RWPE2 (cell line): Measurements from ENCODE around the gene COL27A1.
A peak's percentile ranks its signal among the peaks of the same experiment; 100 is the strongest.

ENCODE experiments used
- ATAC-seq: fragments of 200-7000 bp; cut with Tn5 transposase; 3 replicates; pipeline ENCODE4 v1.9.1; 2021; ENCODE audit warnings: low read depth
- DNase-seq: peaks from one replicate; pipeline ENCODE4 v3.0.0-alpha.2; 2020; ENCODE audit warnings: low spot score
- H3K27ac ChIP-seq: fragments of 450-650 bp; 2 replicates; pipeline ENCODE4 v1.5.1; 2017; ENCODE audit warnings: mild to moderate bottlenecking; ENCODE audit not compliant: poor library complexity, severe bottlenecking
- H3K27me3 ChIP-seq: fragments of 250-450 bp; sonication (Bioruptor Pico); 2 replicates; pipeline ENCODE4 v1.5.1; 2021; ENCODE audit warnings: mild to moderate bottlenecking, moderate library complexity; ENCODE audit not compliant: insufficient read depth, poor library complexity, severe bottlenecking
- H3K36me3 ChIP-seq: fragments of 250-450 bp; sonication (Bioruptor Pico); 2 replicates; pipeline ENCODE4 v1.5.1; 2020; ENCODE audit warnings: low read depth, mild to moderate bottlenecking, moderate library complexity
- H3K4me1 ChIP-seq: fragments of 250-450 bp; sonication (Bioruptor Pico); 2 replicates; pipeline ENCODE4 v1.5.1; 2021; ENCODE audit warnings: mild to moderate bottlenecking, moderate library complexity; ENCODE audit not compliant: insufficient read depth, poor library complexity, severe bottlenecking
- H3K4me3 ChIP-seq: fragments of 250-450 bp; sonication (Bioruptor Pico); 2 replicates; pipeline ENCODE4 v1.5.1; 2021; ENCODE audit warnings: mild to moderate bottlenecking, moderate library complexity; ENCODE audit not compliant: severe bottlenecking
- H3K9me3 ChIP-seq: fragments of 250-450 bp; sonication (Bioruptor Pico); 2 replicates; pipeline ENCODE4 v1.5.1; 2021; ENCODE audit warnings: mild to moderate bottlenecking, moderate library complexity; ENCODE audit not compliant: severe bottlenecking
- CTCF ChIP-seq: fragments of 450-650 bp; IDR thresholded peaks from one replicate; pipeline ENCODE4 v1.5.1; 2017; ENCODE audit warnings: mild to moderate bottlenecking, moderate library complexity; ENCODE audit not compliant: poor library complexity, severe bottlenecking

The COL27A1 gene

GRCh38 chr9:114287763-114288192 is 132.4 kb downstream of the COL27A1 start:
- Histone ChIP-seq H3K4me3 (no peak overlapping the region), H3K4me1 (peaks cover 28% of the 10 kb centered on the region), H3K27me3 (no peaks in the 10 kb centered on the region), H3K27ac (peak overlapping the region; percentile 56), H3K36me3 (peaks cover 15% of the 10 kb centered on the region), H3K9me3 (no peaks in the 10 kb centered on the region)
- DNase-seq (peak; percentile 49), ATAC-seq (no peak)
- no peak for TF ChIP-seq CTCF

GRCh38 chr9:114288193-114289091 is 133.1 kb downstream of the COL27A1 start:
- Histone ChIP-seq H3K4me3 (no peak overlapping the region), H3K27ac (peak overlapping the region; percentile 56), H3K27me3 (no peaks in the 10 kb centered on the region), H3K4me1 (peaks cover 22% of the 10 kb centered on the region), H3K36me3 (peaks cover 22% of the 10 kb centered on the region), H3K9me3 (no peaks in the 10 kb centered on the region)
- peak; percentile 78 for ATAC-seq
- peak; percentile 14 for TF ChIP-seq CTCF
- peak; percentile 69 for DNase-seq

- no peak for TF ChIP-seq CTCF
- Histone ChIP-seq H3K9me3 (no peaks in the 10 kb centered on the region), H3K27ac (peak overlapping the region; percentile 56), H3K4me3 (no peak overlapping the region), H3K36me3 (peaks cover 26% of the 10 kb centered on the region), H3K27me3 (no peaks in the 10 kb centered on the region), H3K4me1 (peaks cover 22% of the 10 kb centered on the region)
- DNase-seq: peak; percentile 55
- ATAC-seq: no peak
Measured at GRCh38 chr9:114289106-114289505, 133.8 kb downstream of the COL27A1 start.

- Histone ChIP-seq H3K4me3 (no peak overlapping the region), H3K9me3 (peaks cover under 1% of the 10 kb centered on the region), H3K36me3 (peaks cover 33% of the 10 kb centered on the region), H3K27ac (no peak overlapping the region), H3K4me1 (peaks cover 22% of the 10 kb centered on the region), H3K27me3 (no peaks in the 10 kb centered on the region)
- ATAC-seq (no peak), DNase-seq (peak; percentile 32)
- TF ChIP-seq CTCF: no peak
Measured at GRCh38 chr9:114289571-114290481, 134.5 kb downstream of the COL27A1 start.
